Endothelial cell of umbilical vein (primary cell): ENCODE results near the gene GADD45A. TPM values are rescaled to one million over a fixed set of nuclear protein-coding genes. Genes with fewer than 3 reads are reported as not detected.

Experiments used
- BruUV-seq: library from RNA; stranded (reverse); fragments of 400-500 nt; replicated peaks from 2 replicates; lab custom pipeline; 2021; lab: Mats Ljungman, UMichigan
- CTCF ChIA-PET: fragments of 300-600, 350-600 bp; sonication (Branson Sonifier 250); formaldehyde crosslinking; loops from one replicate; lab custom pipeline; 2021; ENCODE audit warnings: antibody characterized with exemption, inconsistent platforms; lab: Charles Lee
- POLR2A ChIA-PET: fragments of 300-600, 350-600 bp; sonication (Branson Sonifier 250); formaldehyde crosslinking; loops from one replicate; lab custom pipeline; 2021; ENCODE audit warnings: antibody characterized with exemption, inconsistent platforms; lab: Charles Lee
- DNase-seq: peaks from one replicate; pipeline ENCODE4 v3.0.0-alpha.2; 2011; ENCODE audit warnings: low read depth, low spot score
- FAIRE-seq: peaks from 2 replicates; lab custom pipeline; 2011; peaks lifted over from hg19 to GRCh38; lab: Jason Lieb, UNC
- H2AFZ ChIP-seq: 2 replicates; pipeline ENCODE4 v1.6.0; 2012; ENCODE audit warnings: low read depth, low read length, control low read depth, inconsistent platforms
- H3K27ac ChIP-seq: 2 replicates; pipeline ENCODE4 v1.5.1; 2011; ENCODE audit warnings: low read depth, mild to moderate bottlenecking, control low read depth, low read length, moderate library complexity; ENCODE audit not compliant: insufficient read depth
- H3K27me3 ChIP-seq, 2 experiments: 2 replicates each; pipeline versions ENCODE4 v1.6.0 to v1.6.1; 2011; ENCODE audit warnings: low read length in 2 of 2, mixed read lengths in 1 of 2; ENCODE audit not compliant: control insufficient read depth in 2 of 2, insufficient read depth in 2 of 2
- H3K36me3 ChIP-seq, 2 experiments: 2 replicates in 1 of 2; 3 replicates in 1 of 2; pipeline ENCODE4 v1.5.1; 2011; ENCODE audit warnings: low read length in 2 of 2, mild to moderate bottlenecking in 1 of 2, moderate library complexity in 1 of 2; ENCODE audit not compliant: control insufficient read depth in 2 of 2, insufficient read depth in 2 of 2; ENCODE audit errors: extremely low read depth in 1 of 2
- H3K4me1 ChIP-seq: 3 replicates; pipeline ENCODE4 v1.5.1; 2011; ENCODE audit warnings: mild to moderate bottlenecking, low read length; ENCODE audit not compliant: control insufficient read depth, insufficient read depth; ENCODE audit errors: extremely low read depth
- H3K4me2 ChIP-seq: 2 replicates; pipeline ENCODE4 v1.6.1; 2011; ENCODE audit warnings: low read length, control low read depth, mixed read lengths; ENCODE audit not compliant: insufficient read depth
- H3K4me3 ChIP-seq, 3 experiments: fragments of 200-600 bp in 1 of 3; sonication (generic), shearing (Covaris generic) in 1 of 3; replicated peaks in 1 of 3; 2 replicates each; pipeline ENCODE4 v1.5.1; 2011 to 2016; ENCODE audit warnings: control low read depth in 3 of 3, low read length in 3 of 3, mild to moderate bottlenecking in 2 of 3, inconsistent platforms in 1 of 3, low read depth in 1 of 3, moderate library complexity in 1 of 3; ENCODE audit not compliant: insufficient read depth in 1 of 3
- H3K79me2 ChIP-seq: 2 replicates; pipeline ENCODE4 v1.6.0; 2012; ENCODE audit warnings: low read length, inconsistent platforms; ENCODE audit not compliant: control insufficient read depth, insufficient read depth
- H3K9ac ChIP-seq: replicated peaks from 2 replicates; pipeline ENCODE3; 2011; ENCODE audit warnings: low read length, control low read depth; ENCODE audit not compliant: insufficient read depth; ENCODE audit errors: extremely low read depth
- H3K9me1 ChIP-seq: replicated peaks from 3 replicates; pipeline ENCODE4 v1.6.0; 2011; ENCODE audit warnings: mild to moderate bottlenecking, low read length; ENCODE audit not compliant: control insufficient read depth, insufficient read depth; ENCODE audit errors: extremely low read depth
- H3K9me3 ChIP-seq: replicated peaks from 2 replicates; pipeline ENCODE4 v1.5.1; 2012; ENCODE audit warnings: low read length, inconsistent platforms; ENCODE audit not compliant: control insufficient read depth, insufficient read depth
- H4K20me1 ChIP-seq: replicated peaks from 2 replicates; pipeline ENCODE3; 2011; ENCODE audit warnings: mild to moderate bottlenecking, low read length; ENCODE audit not compliant: control insufficient read depth, insufficient read depth; ENCODE audit errors: extremely low read depth
- CTCF ChIP-seq, 2 donors: IDR thresholded peaks; 1 replicate in 1 of 2; 2 replicates in 1 of 2; pipeline ENCODE4 v1.5.1; 2011; ENCODE audit warnings: low read length in 2 of 2, mild to moderate bottlenecking in 2 of 2, moderate library complexity in 2 of 2, control low read depth in 1 of 2, inconsistent platforms in 1 of 2, low read depth in 1 of 2; ENCODE audit not compliant: insufficient read depth in 1 of 2; ENCODE audit errors: extremely low read depth in 1 of 2
- EZH2 ChIP-seq: IDR thresholded peaks from 2 replicates; pipeline ENCODE4 v1.6.1; 2012; ENCODE audit warnings: borderline replicate concordance, low read depth, mild to moderate bottlenecking, moderate library complexity, low read length, inconsistent platforms; ENCODE audit not compliant: severe bottlenecking
- FOS ChIP-seq: IDR thresholded peaks from 2 replicates; pipeline ENCODE4 v1.6.1; 2011; ENCODE audit warnings: mild to moderate bottlenecking, low read length, moderate library complexity, borderline replicate concordance; ENCODE audit not compliant: insufficient read depth
- GATA2 ChIP-seq: IDR thresholded peaks from 2 replicates; pipeline ENCODE4 v1.7.0; 2011; ENCODE audit warnings: low read depth, mild to moderate bottlenecking, moderate library complexity, mixed read lengths, low read length; ENCODE audit not compliant: insufficient read length, insufficient read depth
- JUN ChIP-seq: IDR thresholded peaks from 2 replicates; pipeline ENCODE4 v1.6.1; 2011; ENCODE audit warnings: borderline replicate concordance, low read depth; ENCODE audit not compliant: insufficient read length, insufficient read depth
- MAX ChIP-seq: IDR thresholded peaks from 2 replicates; pipeline ENCODE4 v1.6.1; 2011; ENCODE audit not compliant: insufficient read depth, insufficient read length
- MYC ChIP-seq: IDR thresholded peaks from one replicate; pipeline ENCODE4 v1.6.1; 2011; ENCODE audit warnings: mild to moderate bottlenecking, low read depth, low read length
- POLR2A ChIP-seq: IDR thresholded peaks from 2 replicates; pipeline ENCODE4 v1.6.1; 2012; ENCODE audit warnings: low read depth, mild to moderate bottlenecking, control low read depth, low read length
- POLR2AphosphoS5 ChIP-seq: IDR thresholded peaks from 2 replicates; pipeline ENCODE4 v1.6.1; 2012; ENCODE audit warnings: low read depth, mild to moderate bottlenecking, control low read depth, low read length, moderate library complexity; ENCODE audit not compliant: insufficient read depth
- dilution Hi-C: fragments of 300-500 bp; cut with MboI; formaldehyde crosslinking; loops from one replicate; pipeline ENCODE4 v1.15.0; 2019; ENCODE audit warnings: low sequenced_read_pairs; ENCODE audit not compliant: extremely low pct_ligation_motif_present
- intact Hi-C: fragments of 100-400 bp; cut with micrococcal nuclease; formaldehyde crosslinking; loops from one replicate; pipeline ENCODE4 v1.10.0; 2022
- polyA plus RNA-seq, 4 experiments: library from polyadenylated mRNA; depleted of rRNA in 3 of 4; stranded (reverse) in 3 of 4; unstranded in 1 of 4; fragments of >200 nt; gene quantifications; 2 replicates each; pipeline versions ENCODE4 v1.2.1 to v1.2.3, GENCODE V29; 2011 to 2012; ENCODE audit warnings: missing spikeins in 1 of 4
- total RNA-seq: library from RNA; stranded (reverse); gene quantifications from 2 replicates; pipeline ENCODE4 v1.2.3, GENCODE V29; 2021

The GADD45A gene
- total and polyA plus RNA-seq, 2 donors (not counting 3 experiments of a cell fraction or from before 2014, with no cell fraction given) = 77.4 to 87.6 TPM

GRCh38 chr1:67731322-67731721 lies 46.3 kb downstream of the GADD45A start:
- H3K9me3 ChIP-seq = no peaks in the 10 kb centered on the region
- ChIA-PET POLR2A (no interaction called here), CTCF (interaction anchor here (1.0 to 1.7 kb wide), 3 partner anchors 21 to 196 kb away, joined by 3 read pairs; no protein-coding TSS in a partner anchor)
- peaks cover 15% of the 10 kb centered on the region for H3K79me2 ChIP-seq
- H3K9me1 ChIP-seq = no peaks in the 10 kb centered on the region
- no peak overlapping the region for H2AFZ ChIP-seq
- no peak for DNase-seq
- H3K4me3 ChIP-seq = no peak overlapping the region
- no peak for FAIRE-seq
- H3K4me2 ChIP-seq = no peak overlapping the region
- no TSS peak for BruUV-seq
- peaks cover 0 to 4% of the 10 kb centered on the region in 2 experiments for H3K36me3 ChIP-seq
- H3K27me3 ChIP-seq = no peaks in the 10 kb centered on the region
- no peak overlapping the region for H3K9ac ChIP-seq
- no peaks in the 10 kb centered on the region for H4K20me1 ChIP-seq
- dilution Hi-C loops = no loop called here
- H3K4me1 ChIP-seq = peaks cover 31% of the 10 kb centered on the region
- H3K27ac ChIP-seq = no peak overlapping the region
- no peak for TF ChIP-seq CTCF (IDR thresholded peaks at IDR 0.05; ENCODE audit: extremely low read depth in 1 of 2, insufficient read depth in 1 of 2, low read depth in 1 of 2, low read length in 2 of 2)
- intact Hi-C loops = no loop called here

DNA sequence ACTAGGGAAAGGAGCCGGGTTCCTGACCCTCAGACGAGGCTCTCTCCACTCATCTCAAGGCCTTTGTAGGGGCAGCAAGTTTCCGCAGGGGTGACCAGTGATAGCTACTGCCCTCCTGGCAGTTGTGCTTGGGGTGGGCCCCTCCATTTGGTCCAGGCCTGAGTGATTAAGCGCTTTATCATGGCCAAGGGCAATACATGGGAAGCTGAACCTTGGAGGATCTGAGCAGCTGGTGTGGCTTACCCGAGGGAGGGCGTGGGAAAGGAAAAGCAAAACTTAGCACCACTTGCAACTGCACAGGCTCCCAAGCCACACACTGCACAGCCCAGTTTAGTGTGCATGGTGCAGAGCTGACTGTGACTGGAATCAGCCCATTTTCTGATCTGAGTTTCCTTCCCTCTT lies 47.8 kb downstream of the GADD45A start:
- POLR2A ChIA-PET = no interaction called here
- H3K4me2 ChIP-seq = no peak overlapping the region
- peak; percentile 85 for DNase-seq
- no peaks in the 10 kb centered on the region for H4K20me1 ChIP-seq
- H3K27ac ChIP-seq = no peak overlapping the region
- peaks cover 36% of the 10 kb centered on the region for H3K4me1 ChIP-seq
- CTCF ChIA-PET = interaction anchor here (3.2 kb wide), 1 partner anchor 27 kb away, joined by 15 read pairs; no protein-coding TSS in a partner anchor
- BruUV-seq = no TSS peak
- H3K9me1 ChIP-seq = no peaks in the 10 kb centered on the region
- dilution Hi-C loops (no loop called here), intact Hi-C loops (no loop called here)
- H3K9ac ChIP-seq = no peak overlapping the region
- no peak overlapping the region for H3K4me3 ChIP-seq
- peaks cover 15% of the 10 kb centered on the region for H3K79me2 ChIP-seq
- TF ChIP-seq MYC = no peak
- no peak for TF ChIP-seq EZH2
- no peak for TF ChIP-seq JUN
- TF ChIP-seq FOS = no peak
- TF ChIP-seq CTCF (IDR thresholded peaks at IDR 0.05; ENCODE audit: extremely low read depth in 1 of 2, insufficient read depth in 1 of 2, low read depth in 1 of 2, low read length in 2 of 2) = no peak
- TF ChIP-seq MAX = no peak
- no peak for TF ChIP-seq GATA2
- no peak for TF ChIP-seq POLR2AphosphoS5
- no peak for TF ChIP-seq POLR2A
- H2AFZ ChIP-seq = no peak overlapping the region
- H3K9me3 ChIP-seq = no peaks in the 10 kb centered on the region
- H3K36me3 ChIP-seq = peaks cover 0 to 4% of the 10 kb centered on the region in 2 experiments
- no peaks in the 10 kb centered on the region for H3K27me3 ChIP-seq
- FAIRE-seq = no peak
